Measurements from ENCODE around the gene SGSH.

- TF ChIP-seq CTCF (conservative IDR thresholded peaks at IDR 0.05; ENCODE audit: low read depth, low read length): no peak
- no peak for TF ChIP-seq EZH2 (IDR thresholded peaks at IDR 0.05; ENCODE audit: borderline replicate concordance, low read depth, low read length, poor library complexity, severe bottlenecking)
Measured at GRCh38 chr17:80212511-80212910, 7.6 kb downstream of the SGSH start.

Measured in A673 (cell line).